Muscle of leg (tissue), 11 donors: ENCODE results near the gene FBN1. TPM values are rescaled to one million over a fixed set of nuclear protein-coding genes. Genes with fewer than 3 reads are reported as not detected.

Source experiments
- DNase-seq: peaks from one replicate; pipeline ENCODE4 v3.0.0; 2013
- H3K27ac ChIP-seq: one replicate; pipeline ENCODE4 v1.5.1; 2013; ENCODE audit warnings: mild to moderate bottlenecking, low read length, control low read depth
- H3K27me3 ChIP-seq: one replicate; pipeline ENCODE4 v1.6.1; 2013; ENCODE audit warnings: low read length; ENCODE audit not compliant: control insufficient read depth, insufficient read depth
- H3K36me3 ChIP-seq: one replicate; pipeline ENCODE4 v1.6.1; 2013; ENCODE audit warnings: low read length; ENCODE audit not compliant: control insufficient read depth, insufficient read depth
- H3K4me1 ChIP-seq: one replicate; pipeline ENCODE4 v1.6.1; 2013; ENCODE audit warnings: low read length; ENCODE audit not compliant: control insufficient read depth, insufficient read depth
- H3K4me3 ChIP-seq: one replicate; pipeline ENCODE4 v1.5.1; 2013; ENCODE audit warnings: low read length, control low read depth
- H3K9me3 ChIP-seq: replicated peaks from 2 replicates; pipeline ENCODE4 v1.6.1; 2013; ENCODE audit warnings: low read depth, low read length; ENCODE audit not compliant: control insufficient read depth
- WGBS: methylation state at CpG from one replicate; pipeline ENCODE4 v1.1.5; 2013; ENCODE audit warnings: missing lambda C conversion rate; ENCODE audit not compliant: insufficient coverage; 5-methylcytosine and 5-hydroxymethylcytosine counted together
- polyA plus RNA-seq, 8 donors: library from polyadenylated mRNA; unstranded; fragments of 120-200 nt; gene quantifications; one replicate each; pipeline versions ENCODE4 v1.2.1 to v1.2.3, GENCODE V29; 2013; ENCODE audit warnings: inconsistent platforms in 1 of 8, low replicate concordance in 1 of 8; ENCODE audit not compliant: insufficient read length in 8 of 8, insufficient read depth in 1 of 8
- total RNA-seq: library from RNA; stranded (reverse); fragments of 120-200 nt; gene quantifications from one replicate; pipeline ENCODE4 v1.2.4, GENCODE V29; 2013

Gene FBN1
- total and polyA plus RNA-seq, 9 donors, result 137 to 392 (median 243) TPM

DNA sequence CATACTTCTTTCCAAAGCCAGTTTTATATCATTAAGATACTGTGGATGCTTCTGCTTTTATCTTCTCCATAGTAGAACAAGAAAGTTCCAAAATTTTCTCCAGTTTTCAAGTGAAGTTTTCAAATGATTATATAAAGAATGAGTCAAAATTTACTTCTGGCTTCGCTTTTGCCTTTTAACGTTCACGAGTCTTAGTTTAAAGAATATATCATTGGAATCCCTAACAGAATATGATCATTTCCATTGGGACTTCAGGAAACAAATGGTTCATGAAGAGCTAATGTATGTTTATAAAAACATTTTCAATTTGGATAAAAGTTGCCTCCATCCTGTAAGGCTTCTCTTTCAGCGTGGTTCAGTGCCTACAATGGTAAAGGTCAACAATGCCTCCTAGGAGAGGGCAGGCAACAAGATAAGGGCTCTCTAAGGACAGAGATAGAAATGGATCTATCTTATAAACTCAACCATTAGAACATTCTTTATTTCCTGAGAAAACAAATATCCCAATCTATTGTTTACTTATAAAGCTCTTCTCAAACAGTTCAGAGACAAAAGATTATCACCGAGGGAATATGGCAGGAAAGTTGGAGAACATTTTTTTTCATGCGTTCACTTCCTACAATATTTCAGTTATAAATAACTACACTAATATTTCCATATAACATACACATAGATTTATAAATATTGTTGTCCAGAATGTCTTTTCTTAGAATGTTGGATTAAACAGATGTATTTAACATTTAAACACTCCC lies 60.5 kb downstream of the FBN1 start:
- Histone ChIP-seq H3K4me1 (peaks cover 12% of the 10 kb centered on the region), H3K27ac (peak overlapping the region; percentile 70), H3K27me3 (no peaks in the 10 kb centered on the region), H3K36me3 (peaks cover 3% of the 10 kb centered on the region), H3K9me3 (no peaks in the 10 kb centered on the region), H3K4me3 (no peak overlapping the region)
- DNase-seq, result peak; percentile 69
- WGBS, result no CpG with 5 or more reads among the region's 6 CpGs

DNA sequence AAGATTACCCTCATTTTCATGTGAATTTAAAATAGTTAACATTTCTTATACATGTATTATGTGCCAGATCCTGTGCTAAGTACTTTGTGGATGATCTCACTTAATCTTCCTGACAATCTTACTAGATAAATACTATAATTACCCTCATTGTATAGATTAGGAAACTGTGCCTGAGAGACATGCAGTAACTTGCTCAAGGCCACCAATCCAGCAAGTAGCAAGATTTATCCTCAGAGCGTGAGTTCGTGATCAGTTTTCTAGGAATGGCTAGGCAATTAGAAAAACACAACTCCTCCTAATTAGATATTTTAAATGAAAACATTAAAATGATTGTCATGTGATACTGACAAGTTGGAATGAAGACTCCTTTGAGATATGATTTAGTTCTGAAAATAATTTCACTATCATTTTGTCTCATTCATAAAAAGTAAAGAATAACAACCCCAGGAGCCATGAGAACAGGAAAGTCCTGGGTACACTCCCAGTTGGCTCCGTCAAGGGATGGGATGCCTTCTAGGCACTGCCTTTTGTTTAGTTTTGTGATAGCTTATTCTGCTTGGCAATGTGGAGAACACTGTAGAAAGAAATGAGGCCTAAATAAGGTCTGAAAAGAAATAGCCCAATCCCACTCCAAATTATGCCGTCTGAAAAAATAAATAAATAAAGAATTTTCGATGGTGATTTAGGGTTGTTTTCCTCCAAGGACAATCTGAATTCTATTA lies 61.3 kb downstream of the FBN1 start:
- H3K27me3 ChIP-seq, result no peaks in the 10 kb centered on the region
- WGBS, result no CpG with 5 or more reads among the region's 5 CpGs
- peaks cover 3% of the 10 kb centered on the region for H3K36me3 ChIP-seq
- H3K4me3 ChIP-seq, result no peak overlapping the region
- H3K27ac ChIP-seq, result peak overlapping the region; percentile 22
- no peak for DNase-seq
- peaks cover 12% of the 10 kb centered on the region for H3K4me1 ChIP-seq
- H3K9me3 ChIP-seq, result no peaks in the 10 kb centered on the region

DNA sequence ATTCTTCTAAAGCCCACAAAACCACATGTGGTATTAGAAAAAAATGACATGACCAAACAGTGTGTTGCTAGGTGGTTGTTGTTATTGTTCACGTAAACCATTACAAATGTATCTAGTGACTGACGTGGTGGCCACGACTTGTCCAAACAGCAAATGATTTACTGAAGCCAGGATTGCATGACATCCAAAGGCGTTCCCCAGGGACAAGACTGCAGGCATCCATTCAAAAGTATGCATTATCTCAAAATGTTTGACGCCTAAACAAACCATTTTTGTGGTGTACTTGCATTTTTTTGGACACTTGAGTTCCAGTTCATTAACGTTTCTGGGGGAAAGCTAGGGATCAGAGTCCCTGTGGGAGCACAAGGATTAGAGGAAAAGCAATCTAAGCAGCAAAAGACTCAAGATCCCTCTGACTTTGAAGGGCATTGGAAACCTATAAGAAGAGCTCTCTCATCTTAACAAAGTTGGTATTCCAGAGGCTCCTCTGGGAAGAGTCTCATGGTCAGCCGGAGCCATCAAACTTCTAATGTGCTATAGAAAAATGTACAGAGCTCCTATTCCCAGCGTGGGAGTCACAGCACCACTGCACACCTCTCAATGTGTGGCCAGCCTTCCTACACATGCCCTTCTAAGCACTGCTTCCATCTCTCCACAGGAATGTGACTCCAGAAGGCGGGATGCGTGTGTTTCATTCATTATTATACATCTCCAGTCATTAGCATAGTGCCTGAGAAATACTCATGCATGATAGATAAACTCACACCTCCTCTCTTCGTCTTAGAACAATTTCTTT lies 62.9 kb downstream of the FBN1 start:
- no peaks in the 10 kb centered on the region for H3K36me3 ChIP-seq
- H3K9me3 ChIP-seq, result no peaks in the 10 kb centered on the region
- peak overlapping the region; percentile 69 for H3K27ac ChIP-seq
- DNase-seq, result peak; percentile 84
- H3K4me1 ChIP-seq, result peaks cover 12% of the 10 kb centered on the region
- H3K27me3 ChIP-seq, result no peaks in the 10 kb centered on the region
- no peak overlapping the region for H3K4me3 ChIP-seq
- WGBS, result 57% methylated on average over 10 of the region's 11 CpGs

DNA sequence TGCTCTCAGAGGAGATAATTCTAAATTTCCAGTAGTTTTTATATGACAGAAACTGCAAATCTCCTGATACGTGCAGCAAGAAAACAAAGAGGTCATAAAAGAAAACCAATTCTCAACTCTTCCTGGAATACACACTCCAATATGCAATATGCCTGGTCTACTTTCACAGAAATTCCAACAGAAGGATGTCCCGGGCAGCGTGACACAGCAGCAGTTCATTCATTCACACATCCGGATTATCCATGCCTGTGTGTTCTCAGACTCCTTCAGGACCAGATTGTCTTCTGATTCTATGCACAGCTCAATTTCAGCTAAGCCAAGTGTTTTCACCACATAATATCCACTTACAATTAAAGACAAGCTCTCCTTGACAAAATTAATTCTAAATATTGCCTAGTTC lies 64.3 kb downstream of the FBN1 start:
- no peak for DNase-seq
- H3K4me1 ChIP-seq, result peaks cover 12% of the 10 kb centered on the region
- H3K4me3 ChIP-seq, result no peak overlapping the region
- H3K27ac ChIP-seq, result no peak overlapping the region
- 83% methylated on average over 4 of the region's 4 CpGs for WGBS
- no peaks in the 10 kb centered on the region for H3K36me3 ChIP-seq
- no peaks in the 10 kb centered on the region for H3K9me3 ChIP-seq
- H3K27me3 ChIP-seq, result no peaks in the 10 kb centered on the region

DNA sequence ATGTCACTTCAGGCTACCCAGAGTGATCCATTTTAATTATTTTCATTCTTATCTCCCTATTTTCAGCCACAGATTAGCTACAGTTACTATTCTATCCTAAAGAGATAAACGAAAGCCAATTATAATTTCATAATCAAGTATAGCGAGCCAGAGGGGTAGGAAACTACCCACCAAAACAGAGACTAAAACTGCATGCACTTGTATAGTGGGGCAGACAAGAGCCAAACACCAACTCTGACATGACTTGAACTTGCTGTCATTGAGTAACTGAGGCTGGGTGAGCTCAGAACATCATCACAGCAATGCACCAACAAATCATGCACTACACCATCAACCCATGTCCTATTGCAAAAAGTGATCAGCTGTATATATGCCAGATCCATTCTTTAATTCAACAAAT lies 64.8 kb downstream of the FBN1 start:
- DNase-seq, result no peak
- H3K27me3 ChIP-seq, result no peaks in the 10 kb centered on the region
- WGBS, result no CpG with 5 or more reads among the region's 2 CpGs
- H3K27ac ChIP-seq, result no peak overlapping the region
- peaks cover 2% of the 10 kb centered on the region for H3K36me3 ChIP-seq
- no peak overlapping the region for H3K4me3 ChIP-seq
- no peaks in the 10 kb centered on the region for H3K9me3 ChIP-seq
- peaks cover 12% of the 10 kb centered on the region for H3K4me1 ChIP-seq

DNA sequence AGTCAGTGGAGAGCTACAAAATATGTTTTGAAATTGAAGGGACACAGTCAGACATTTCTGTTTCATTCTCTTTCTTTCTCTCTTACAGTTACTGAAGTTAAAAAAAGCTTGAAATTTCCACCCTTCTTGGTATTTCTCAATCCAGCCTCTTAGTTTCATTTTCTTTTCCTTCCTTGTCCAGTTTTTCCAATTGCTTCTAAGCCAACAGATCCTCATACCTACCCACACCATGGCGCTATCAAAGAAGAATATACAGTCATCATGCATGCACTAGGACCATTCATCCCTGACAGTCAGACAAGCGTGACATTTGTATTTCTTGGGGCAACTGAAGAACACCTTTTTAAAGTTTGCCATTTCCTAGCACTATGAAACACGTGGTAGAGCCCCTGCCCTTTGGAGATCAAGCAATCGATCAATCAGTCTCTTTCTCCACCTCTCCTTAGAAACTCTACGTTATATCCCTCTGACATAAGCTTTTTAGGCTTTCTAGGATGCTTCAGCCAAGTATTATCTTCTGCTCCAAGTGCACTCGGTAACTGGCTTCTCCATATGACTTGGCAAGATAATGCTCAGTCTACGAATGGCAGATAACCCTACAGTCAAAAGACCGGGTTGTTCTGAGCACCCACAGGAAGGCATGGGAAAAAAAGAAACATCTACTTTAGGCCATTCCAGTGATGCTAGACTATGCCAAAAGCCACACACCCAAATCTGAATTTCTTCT lies 65.4 kb downstream of the FBN1 start:
- Histone ChIP-seq H3K4me3 (no peak overlapping the region), H3K4me1 (peaks cover 12% of the 10 kb centered on the region), H3K27me3 (no peaks in the 10 kb centered on the region), H3K36me3 (peaks cover 3% of the 10 kb centered on the region), H3K27ac (peak overlapping the region; percentile 56), H3K9me3 (no peaks in the 10 kb centered on the region)
- peak; percentile 27 for DNase-seq
- 86% methylated on average over 8 of the region's 8 CpGs for WGBS

DNA sequence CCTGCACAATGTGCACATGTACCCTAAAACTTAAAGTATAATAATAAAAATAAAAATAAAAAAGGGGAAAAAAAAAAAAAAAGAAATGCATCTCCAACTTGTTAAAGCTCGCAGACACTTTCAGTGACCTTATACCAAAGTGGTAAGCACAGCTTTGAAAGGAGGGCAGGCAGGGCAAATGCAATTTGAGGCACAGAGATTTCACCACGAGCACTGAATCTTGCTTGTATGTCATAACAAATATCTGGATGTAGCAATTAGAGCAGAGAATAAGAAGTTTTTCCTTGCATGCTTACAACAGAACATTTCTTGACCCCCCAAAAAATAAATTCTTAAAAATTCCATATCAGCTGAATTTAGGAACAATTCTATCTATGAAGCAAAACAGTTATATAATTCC lies 66.5 kb downstream of the FBN1 start:
- Histone ChIP-seq H3K27ac (no peak overlapping the region), H3K4me3 (no peak overlapping the region), H3K27me3 (no peaks in the 10 kb centered on the region), H3K4me1 (peaks cover 11% of the 10 kb centered on the region), H3K9me3 (no peaks in the 10 kb centered on the region), H3K36me3 (peaks cover 3% of the 10 kb centered on the region)
- no peak for DNase-seq
- WGBS, result no CpG with 5 or more reads among the region's 2 CpGs

DNA sequence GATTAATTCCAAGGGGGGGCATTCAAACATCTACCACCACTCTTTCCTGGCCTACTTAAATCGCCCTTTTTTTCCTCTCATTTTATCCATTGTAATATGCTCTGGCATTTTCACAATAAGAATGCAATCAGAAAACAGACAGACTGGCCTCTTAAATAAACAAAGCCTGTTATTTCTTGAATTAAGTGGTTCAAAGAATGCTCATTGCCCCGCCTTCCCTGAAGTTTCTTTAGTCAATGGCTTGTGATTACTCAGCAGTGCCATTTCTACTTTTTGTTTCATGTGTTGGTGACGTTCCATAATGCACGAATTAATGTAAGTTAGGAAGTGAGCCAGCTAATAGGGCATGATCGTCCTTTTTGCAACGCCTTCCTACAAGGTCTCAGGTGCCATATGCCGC lies 68.0 kb downstream of the FBN1 start:
- no peak for DNase-seq
- Histone ChIP-seq H3K9me3 (no peaks in the 10 kb centered on the region), H3K4me3 (no peak overlapping the region), H3K27me3 (no peaks in the 10 kb centered on the region), H3K4me1 (peaks cover 6% of the 10 kb centered on the region), H3K36me3 (peaks cover 5% of the 10 kb centered on the region), H3K27ac (no peak overlapping the region)
- WGBS, result 88% methylated on average over 1 of the region's 7 CpGs

DNA sequence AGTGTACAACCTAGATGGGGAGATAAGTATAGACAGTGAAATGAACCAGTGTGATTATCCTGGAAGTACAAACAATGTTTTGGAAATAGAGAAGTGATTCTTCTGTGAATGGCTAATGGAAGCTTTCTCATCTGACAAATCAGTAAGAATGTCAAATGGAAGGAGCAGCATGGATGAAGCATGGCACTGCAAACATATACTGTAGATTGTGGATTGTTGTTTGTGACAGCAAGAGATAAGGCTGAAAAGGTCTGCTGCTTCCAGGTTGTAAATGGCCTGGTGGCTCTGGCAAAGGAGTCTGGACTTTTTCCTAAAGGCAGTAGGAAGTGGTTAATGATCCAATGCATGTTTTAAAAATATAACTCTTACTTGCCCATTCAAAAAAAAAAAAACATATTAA lies 71.3 kb downstream of the FBN1 start:
- Histone ChIP-seq H3K4me1 (no peaks in the 10 kb centered on the region), H3K9me3 (no peaks in the 10 kb centered on the region), H3K27me3 (no peaks in the 10 kb centered on the region), H3K36me3 (peaks cover 5% of the 10 kb centered on the region), H3K4me3 (no peak overlapping the region), H3K27ac (no peak overlapping the region)
- DNase-seq, result no peak

DNA sequence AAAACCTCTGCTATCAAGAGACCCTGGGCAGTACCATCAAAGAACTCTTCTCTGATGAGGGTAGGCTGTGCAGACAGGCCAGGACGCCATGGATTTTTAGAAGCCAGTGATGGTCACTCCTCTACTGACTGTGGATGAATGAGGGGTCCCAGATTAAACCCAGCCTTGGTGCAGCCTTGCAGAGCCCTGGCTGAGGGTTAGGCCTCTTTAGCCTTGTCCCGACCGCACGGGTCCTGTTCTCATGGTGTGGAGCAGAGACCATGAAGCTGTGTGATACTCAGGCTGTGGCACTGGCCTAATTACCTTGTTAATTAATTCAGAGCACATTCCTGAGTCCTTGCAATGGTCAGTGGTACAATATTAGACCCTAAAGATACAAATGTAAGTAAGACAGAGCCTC lies 71.7 kb downstream of the FBN1 start:
- Histone ChIP-seq H3K36me3 (peaks cover 5% of the 10 kb centered on the region), H3K27me3 (no peaks in the 10 kb centered on the region), H3K4me1 (no peaks in the 10 kb centered on the region), H3K27ac (no peak overlapping the region), H3K4me3 (no peak overlapping the region), H3K9me3 (no peaks in the 10 kb centered on the region)
- no peak for DNase-seq
- WGBS, result 69% methylated on average over 4 of the region's 4 CpGs
